GM10266 (cell line): ENCODE measurements around the gene SIGLEC10.
"Not testable (repeated sequence)": the region's sequence is repeated elsewhere in the genome, so short reads cannot be mapped to it uniquely, and the experiment has no call there.

ENCODE experiments used
- DNase-seq: peaks from one replicate; pipeline ENCODE4 v3.0.0; 2012; ENCODE audit errors: extremely low spot score
- TF ChIP-seq, protein P1 (sequence below): IDR thresholded peaks from 2 replicates; pipeline ENCODE4 v1.5.1; 2012; ENCODE audit warnings: mild to moderate bottlenecking, low read depth; ENCODE audit not compliant: control insufficient read depth, insufficient read depth; ENCODE audit errors: missing control alignments

SIGLEC10 gene

DNA sequence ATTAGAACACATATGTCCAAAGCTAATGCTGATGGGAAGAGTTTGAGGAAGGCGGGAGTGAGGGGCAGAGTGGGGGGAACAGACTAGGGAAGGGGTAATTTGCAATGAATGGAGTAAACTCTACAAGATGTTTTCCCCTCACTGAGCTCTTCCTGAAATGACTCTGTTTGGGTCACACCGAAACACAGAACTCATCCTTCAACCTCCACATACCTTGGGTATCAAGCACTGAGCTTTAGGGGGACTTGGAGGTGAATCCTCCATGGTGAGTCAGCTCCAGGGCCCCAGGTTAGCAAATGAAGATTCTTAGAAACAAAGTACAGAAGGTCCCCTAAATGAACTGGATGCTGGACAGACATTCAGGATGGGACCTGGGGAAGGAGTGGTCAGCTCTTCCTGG is 1.3 kb upstream of the SIGLEC10 start:
- DNase-seq: no peak
- TF ChIP-seq, protein P1, sequence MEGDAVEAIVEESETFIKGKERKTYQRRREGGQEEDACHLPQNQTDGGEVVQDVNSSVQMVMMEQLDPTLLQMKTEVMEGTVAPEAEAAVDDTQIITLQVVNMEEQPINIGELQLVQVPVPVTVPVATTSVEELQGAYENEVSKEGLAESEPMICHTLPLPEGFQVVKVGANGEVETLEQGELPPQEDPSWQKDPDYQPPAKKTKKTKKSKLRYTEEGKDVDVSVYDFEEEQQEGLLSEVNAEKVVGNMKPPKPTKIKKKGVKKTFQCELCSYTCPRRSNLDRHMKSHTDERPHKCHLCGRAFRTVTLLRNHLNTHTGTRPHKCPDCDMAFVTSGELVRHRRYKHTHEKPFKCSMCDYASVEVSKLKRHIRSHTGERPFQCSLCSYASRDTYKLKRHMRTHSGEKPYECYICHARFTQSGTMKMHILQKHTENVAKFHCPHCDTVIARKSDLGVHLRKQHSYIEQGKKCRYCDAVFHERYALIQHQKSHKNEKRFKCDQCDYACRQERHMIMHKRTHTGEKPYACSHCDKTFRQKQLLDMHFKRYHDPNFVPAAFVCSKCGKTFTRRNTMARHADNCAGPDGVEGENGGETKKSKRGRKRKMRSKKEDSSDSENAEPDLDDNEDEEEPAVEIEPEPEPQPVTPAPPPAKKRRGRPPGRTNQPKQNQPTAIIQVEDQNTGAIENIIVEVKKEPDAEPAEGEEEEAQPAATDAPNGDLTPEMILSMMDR: no peak

DNA sequence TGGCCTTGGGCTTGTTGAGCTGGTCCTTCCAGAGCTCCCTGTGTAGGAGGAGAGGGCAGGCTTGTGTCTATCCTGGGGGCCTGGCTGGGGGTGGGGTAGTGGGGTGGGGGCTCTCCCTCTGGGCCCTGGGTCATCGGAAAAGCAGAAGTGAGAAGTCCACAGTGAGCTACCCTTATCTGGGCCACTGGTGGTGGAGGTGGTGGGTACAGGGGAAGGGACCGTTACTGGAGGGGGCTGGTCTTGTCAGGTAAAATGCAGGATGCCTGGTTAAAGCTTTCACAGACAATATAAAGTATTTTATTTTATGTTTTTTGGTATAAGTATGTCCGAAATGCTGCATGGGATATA is 342 bp upstream of the SIGLEC10 start:
- no peak for DNase-seq
- TF ChIP-seq, protein P1: no peak

DNA sequence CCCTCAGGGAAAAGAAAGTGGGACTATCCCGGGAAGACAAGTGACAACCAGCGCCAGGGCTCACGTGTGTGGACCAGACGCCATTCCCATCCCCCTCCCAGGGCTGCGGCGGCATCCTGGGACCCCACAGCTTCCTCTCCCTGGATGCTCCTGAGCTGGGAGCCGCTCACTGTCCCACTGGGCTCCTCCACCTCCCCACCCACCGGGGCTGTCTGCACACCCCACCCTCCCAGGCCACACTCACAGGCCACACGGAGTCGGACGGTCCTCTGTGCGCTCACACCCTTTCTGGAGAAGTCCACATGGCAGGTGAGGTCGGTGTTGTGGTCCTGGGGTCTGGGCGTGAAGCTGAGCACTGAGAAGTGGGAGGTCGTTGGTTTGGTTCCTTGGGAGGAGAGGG is 1.0 kb downstream of the SIGLEC10 start:
- DNase-seq: not testable (repeated sequence)

DNA sequence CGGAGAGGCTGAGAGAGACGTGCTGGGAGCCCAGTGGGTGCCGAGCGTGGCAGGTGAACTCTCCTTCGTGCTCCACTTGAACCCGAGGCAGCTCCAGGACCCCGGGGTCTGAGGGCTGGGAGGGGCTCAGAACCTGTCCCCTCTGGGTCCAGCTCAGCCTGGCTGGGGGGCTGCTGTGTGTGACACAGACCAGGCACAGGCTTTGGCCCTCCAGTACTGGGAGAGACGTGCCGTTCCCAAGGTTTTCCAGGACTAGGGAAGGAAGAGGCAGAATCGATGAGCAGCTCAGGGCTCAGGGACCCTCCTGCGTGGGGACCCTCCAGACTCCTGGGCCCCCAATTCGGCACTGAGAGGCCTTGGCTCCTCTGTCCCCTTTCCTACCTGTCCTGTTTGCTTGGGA is 2.3 kb downstream of the SIGLEC10 start:
- DNase-seq: no peak
- TF ChIP-seq, protein P1: no peak

DNA sequence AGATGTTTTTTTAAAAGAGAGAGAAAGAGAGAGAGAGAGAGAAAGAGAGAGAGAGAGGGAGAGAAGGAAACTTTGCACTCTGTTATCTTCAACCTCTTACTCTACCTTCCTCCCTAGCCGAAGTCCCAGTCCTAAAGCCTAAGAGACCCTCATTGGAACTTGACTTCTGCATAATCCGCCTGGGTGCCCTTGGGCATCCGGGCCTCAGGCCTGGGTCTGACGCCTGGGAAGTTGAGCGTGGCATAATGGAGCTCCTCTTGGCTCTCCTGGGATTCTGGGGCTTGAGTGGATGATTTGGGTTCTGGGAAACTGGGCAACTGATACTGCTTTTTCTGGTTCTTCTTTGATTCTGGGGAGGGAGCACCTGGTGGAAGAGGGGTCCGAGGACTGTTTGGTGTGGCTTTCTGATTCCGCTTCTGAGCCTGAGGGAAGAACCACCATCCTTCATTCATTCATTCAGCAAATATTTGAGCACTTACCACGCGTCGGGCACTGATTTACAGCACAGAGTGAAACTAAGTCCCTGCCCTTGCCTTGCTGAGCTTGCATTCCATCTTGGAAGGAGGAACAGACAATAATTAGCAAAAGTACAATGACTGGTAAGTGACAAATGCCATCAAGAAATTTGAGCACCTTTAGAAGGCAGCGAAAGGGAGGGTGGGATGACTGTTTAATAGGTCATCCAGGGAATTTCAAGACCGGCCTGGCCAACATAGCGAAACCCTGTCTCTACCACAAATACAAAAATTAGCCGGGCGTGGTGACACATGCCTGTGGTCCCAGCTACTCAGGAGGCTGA is 6.3 kb downstream of the SIGLEC10 start:
- DNase-seq: no peak
- TF ChIP-seq, protein P1: no peak

DNA sequence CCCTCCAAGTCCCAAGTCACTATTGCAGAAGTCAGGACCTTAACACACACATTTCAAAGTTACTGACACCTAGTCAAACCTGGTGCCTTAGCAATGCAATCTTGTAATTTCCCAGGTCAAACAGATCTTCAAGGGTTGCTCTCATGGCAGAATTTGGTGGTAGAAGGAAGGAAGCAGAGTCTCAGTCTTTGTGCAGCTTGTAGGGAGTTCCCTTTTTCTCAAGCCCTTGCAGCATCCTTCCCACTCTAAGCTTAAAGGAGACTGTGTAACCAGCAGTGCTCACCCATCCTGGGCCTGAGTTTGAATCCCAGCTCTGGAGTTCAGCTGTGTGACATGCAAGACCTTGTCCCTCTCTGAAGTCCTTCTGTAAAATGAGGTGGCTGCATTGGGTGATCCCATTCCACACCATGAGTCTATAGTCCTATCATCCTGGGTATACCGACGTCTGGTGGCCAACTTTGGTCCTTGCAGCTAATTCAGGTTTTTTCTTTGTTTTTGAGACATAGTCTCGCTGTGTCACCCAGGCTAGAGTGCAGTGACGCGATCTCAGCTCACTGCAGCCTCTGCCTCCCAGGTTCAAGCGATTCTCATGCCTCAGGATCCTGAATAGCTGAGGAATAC is 9.8 kb downstream of the SIGLEC10 start:
- no peak for DNase-seq
- TF ChIP-seq, protein P1: peak; percentile 46

DNA sequence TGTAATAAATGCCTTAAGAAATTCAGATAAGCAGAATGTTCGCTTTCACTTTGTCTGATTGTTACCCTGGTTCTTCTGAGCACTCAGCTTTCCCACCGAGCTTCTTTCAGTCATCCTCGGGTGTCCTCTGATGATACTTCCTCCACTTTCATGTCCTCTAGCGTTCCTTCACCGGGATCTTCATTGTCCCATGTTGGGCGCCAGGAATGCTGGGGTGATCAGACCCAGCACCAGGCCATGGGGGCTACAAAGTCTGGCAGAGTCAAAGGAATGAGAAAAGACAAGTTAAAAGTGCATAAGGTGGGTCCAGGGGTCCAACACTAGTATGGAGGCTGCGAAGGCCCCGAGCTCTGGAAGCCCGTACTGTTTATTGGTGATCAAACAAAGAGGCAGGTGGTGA is 15.3 kb downstream of the SIGLEC10 start:
- DNase-seq: no peak
- TF ChIP-seq, protein P1: no peak

DNA sequence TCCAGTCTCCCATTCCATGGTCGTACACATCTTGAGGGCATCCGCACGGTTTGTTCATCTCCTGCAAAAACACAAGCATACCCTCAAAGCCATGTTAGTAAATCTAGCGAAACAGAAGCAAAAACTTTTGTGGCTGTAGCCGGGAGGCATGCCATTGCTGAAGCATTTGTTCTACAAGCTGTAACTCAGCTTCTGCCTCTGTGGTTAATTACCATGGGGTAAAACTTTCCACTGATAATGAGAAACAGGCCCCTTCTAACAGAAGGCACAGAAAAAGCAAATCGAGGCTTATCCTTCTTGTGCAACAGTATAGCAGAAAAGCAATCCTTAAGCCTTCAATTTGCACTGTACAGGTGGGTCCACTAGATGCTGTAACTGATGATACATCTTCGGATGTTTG is 17.5 kb downstream of the SIGLEC10 start:
- DNase-seq: not testable (repeated sequence)
